GM12878 (cell line): ENCODE results near the gene SULT2A1.

Experiments
- CREB1 ChIP-seq: IDR thresholded peaks from 2 replicates; pipeline ENCODE4 v1.6.1; 2012; ENCODE audit warnings: low read depth, mild to moderate bottlenecking, inconsistent platforms
- CREM ChIP-seq: IDR thresholded peaks from 2 replicates; pipeline ENCODE4 v1.6.1; 2014; ENCODE audit warnings: antibody characterized with exemption, low read depth
- ELK1 ChIP-seq: IDR thresholded peaks from 2 replicates; pipeline ENCODE4 v1.6.1; 2012; ENCODE audit warnings: low read depth, low read length, improper control_type of control experiment
- HCFC1 ChIP-seq: fragments of 150-350 bp; IDR thresholded peaks from 2 replicates; pipeline ENCODE4 v1.6.1; 2014; ENCODE audit warnings: low read length

DNA sequence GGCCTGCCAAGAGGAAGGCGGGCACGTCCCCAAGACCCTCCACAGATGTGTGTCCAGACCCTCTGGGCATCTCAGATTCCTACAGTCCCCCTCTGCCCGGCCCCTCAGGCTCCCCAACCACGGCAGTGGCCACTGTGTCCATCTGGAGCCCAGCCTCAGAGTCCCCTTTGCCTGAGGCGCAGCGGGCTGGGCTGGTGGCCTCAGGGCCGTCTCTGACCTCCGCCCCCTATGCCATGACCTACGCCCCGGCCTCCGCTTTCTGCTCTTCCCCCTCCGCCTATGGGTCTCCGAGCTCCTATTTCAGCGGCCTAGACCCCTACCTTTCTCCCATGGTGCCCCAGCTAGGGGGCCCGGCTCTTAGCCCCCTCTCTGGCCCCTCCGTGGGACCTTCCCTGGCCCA, 46.7 kb downstream of the SULT2A1 start:
- TF ChIP-seq CREB1, result no peak
- no peak for TF ChIP-seq ELK1
- TF ChIP-seq CREM, result no peak
- TF ChIP-seq HCFC1, result no peak
